ENCODE results near the gene ANO8.

ANO8 gene

DNA sequence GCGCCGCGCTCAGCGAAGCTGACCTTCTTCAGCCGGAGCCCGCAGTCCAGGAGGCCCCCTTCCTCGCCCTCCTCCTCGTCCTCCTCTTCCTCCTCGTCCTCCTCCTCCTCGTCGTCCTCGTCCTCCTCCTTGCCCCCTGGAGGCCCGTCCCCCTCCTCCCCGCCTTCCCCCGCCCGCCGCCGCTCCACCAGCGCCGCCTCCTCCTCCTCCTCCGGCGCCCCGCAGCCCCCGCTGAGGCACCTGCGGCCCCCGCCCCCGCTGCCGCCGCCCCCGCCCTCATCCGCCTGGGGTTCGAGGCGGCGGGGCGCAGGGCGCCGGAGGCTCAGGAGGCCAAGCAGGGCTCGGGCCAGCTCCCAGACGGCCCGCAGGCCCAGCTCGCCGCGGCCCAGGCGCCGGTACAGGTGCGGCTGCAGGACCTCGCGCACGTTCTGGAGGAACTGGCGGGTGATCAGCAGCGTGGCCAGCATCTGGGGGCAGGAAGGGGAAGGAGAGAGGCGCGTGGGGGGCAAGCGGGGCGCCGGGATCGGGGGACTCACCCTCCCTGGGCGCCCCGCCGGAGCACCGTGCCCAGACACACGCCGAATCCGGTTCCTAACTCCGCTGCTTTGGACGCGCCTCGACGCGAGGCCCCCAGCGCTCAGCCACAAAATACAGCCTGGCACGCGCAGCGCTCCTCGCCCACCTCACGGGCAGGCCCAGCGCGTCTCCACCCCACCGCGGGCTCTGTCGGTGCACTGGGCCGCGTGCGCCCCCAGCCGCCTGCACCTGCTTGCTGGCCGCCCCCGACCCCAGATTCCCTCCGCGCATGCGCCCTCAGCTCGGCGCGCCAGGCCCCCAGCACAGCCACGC lies 5.9 kb downstream of the ANO8 start:
- DNase-seq (ENCODE audit: low read depth in 1 of 2, low spot score in 1 of 2) = peak in 1 of 2 donors; percentile 24

DNA sequence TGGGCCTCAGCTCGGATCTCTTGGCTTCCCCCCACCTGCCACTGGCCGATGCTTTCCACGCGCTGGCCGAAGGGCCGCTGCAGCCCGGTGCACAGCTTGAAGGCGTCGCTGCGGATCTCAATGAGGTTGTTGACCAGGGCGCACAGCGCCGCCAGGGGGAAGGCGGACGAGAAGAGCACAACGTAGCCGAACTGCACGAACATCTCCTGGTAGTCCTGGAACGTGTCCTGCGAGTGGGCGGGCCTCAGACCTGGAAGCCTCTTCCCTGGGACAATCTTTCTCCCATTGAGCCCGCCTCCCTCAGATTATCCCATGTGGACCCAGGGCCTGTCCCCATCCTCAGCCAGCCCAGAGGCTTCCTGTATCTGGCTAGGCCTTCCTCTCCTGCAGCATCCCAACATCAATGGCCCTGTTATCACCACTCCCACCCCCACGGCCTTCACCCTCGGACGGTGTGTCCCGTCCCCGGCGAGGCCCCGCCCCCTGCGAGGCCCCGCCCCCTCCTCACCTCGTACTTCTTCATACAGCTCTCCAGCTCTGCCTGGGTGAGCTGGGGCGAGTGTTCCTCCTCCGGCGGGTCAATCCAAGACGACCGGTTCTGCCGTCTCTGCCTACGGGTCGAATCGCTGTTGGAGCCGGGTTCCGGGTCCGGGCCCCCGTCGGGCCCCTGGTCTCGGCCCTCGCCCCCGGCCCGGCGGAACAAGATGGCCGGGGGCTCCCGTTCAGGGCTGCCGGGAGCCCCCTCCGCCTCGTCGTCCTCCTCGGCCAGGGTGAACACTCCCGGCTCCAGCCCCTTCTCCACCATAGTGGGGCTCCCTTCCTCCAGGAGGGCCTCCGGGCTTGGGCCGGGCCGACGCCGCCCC lies 6.8 kb downstream of the ANO8 start:
- DNase-seq (ENCODE audit: low read depth in 1 of 2, low spot score in 1 of 2) = peak in 1 of 2 donors; percentile 49

DNA sequence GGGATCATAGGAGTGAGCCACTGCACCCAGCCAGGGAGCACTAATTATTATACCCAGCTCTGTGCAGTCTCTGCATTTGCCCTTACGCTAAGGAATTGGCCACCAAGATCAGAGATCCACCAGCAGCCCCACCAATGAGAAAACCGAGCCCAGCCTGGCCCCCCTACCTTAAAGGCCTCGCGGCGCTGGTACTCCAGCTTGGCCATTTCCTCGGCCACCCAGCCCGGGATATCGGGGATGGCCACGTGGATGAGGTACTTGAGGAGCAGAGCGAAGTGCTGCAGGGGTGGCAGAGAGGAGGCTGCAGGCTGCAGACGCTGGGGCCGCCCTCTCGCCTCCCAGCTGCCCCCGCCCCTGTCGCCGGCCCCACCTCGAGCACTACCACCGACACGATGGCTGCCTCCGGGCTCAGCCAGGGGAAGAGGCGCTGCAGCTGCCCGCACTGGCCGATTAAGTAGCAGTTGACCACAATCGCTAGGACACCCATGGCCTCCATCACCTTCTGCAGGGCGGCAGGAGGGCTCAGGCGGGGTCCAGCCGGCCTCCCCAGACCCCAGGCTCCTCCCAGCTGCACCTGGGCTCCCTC lies 7.5 kb downstream of the ANO8 start:
- DNase-seq (ENCODE audit: low read depth in 1 of 2, low spot score in 1 of 2) = no peak

DNA sequence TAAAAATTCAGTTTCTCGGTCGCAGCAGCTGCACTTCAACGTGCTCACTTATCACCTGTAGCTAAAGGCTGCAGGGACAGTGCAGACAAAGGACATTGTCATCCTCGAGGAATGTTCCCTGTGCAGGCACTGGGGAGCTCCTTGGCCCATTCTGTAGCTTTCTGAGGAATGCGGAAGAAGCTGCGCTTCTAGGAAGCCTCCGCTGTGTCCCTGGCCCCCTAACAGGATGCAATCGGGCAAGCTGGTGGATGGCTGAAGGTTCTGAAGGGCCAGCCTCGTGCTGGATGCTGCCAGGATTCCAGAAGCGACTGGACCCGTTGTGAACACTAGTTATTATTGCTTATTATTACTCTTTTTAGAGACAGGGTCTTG lies 8.1 kb downstream of the ANO8 start:
- DNase-seq (ENCODE audit: low read depth in 1 of 2, low spot score in 1 of 2) = no peak

DNA sequence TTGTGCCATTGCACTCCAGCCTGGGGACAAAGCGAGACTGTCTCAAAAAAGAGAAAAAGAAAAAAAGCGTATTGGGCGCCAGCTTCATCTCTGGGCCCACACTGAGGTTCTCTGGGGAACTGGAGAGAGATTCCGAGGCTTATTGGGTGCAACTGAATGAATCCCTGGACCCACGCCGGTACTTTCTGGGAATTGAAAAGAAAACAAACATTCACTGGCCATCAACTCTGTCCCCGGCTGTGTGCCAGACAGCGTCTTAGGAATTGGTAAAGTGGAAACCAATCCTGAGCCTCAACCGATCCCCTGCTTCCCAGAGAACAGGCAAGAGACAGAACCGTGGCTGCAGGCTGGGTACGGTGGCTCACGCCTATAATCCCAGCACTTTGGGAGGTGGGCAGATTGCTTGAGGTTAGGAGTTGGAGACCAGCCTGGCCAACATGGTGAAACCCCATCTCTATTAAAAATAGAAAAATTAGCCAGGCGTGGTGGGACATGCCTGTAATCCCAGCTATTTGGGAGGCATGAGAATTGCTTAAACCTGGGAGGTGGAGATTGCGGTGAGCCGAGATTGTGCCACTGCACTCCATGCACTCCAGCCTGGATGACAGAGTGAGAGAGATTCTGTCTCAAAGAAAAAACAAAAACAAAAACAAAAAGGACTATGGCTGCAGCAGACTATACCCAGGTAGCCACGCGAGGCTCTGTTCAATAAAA lies 8.6 kb downstream of the ANO8 start:
- DNase-seq (ENCODE audit: low read depth in 1 of 2, low spot score in 1 of 2) = no peak

DNA sequence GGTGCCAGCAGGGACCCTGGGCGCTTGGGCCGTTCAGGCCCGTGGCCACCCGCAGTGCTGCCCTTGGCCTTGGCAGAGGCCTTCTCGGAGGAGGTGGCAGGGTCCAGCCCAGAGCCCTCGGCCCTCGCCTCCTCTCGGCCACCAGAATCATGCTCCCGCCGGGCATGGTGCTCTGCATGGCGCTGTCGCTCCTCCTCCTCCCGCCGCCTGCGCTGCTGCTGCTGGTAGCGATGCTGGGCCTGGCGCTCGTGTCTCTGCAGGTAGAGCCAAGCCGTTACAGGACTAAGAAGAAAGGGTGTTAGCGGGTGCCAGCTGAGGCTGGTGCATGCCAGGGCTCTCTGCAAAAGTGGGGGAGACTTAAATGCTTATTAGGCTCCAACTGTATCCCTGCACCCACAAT lies 9.5 kb downstream of the ANO8 start:
- no peak for DNase-seq (ENCODE audit: low read depth in 1 of 2, low spot score in 1 of 2)

DNA sequence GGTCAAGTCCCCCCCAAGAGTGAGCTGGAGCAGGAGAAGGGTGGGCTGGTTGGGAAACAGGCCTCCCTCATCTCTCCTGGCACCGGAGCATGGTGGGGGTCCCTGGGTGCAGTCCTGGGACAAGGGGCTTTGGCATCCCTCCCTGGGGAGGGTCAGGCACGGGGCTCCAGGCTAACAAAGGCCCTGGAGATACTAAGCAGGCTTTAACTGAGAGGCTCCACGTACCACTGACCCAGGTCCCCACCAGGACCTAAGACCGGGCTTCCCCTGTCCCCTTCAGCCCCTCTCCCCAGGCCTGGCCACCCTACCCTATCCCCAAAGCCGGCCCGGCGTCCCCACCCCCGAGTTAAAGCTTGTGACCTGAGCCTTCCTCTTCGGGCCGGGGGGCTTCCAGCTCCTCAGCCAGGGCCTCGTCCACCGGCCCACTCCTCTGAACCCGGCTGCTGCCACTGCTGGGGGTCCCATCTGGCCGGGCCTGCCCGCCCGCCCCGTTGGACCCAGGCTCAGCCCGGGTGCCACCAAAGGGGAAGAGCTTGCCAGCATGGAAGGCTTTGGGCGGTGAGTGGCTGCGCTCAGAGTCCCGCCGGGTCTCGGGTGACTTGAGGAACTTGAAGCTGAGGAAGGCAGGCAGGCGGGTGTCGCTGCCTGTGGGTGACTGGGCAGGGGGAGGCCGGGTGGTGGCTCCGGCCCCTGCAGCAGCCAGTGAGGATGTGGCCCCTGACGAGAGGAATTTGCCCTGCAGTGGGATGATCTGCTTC lies 10.1 kb downstream of the ANO8 start:
- no peak for DNase-seq (ENCODE audit: low read depth in 1 of 2, low spot score in 1 of 2)

DNA sequence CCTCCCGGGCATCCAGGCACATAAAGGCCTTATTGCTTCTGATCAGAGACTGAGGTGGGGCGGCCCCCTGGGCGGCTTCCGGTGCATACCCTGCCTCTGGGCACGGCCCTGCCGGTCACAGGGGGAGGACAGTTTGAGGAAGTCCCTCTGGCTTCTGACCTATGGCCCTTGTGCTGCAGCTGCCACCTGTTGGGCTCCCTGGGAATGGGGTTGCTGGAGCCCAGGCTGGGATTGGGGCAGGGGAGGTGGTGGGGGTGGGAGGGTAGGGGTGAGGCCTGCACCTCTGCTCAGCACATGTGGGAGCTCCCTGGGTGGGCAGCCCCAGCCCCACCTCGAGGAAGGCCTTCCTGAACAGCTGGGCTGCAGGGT lies 10.7 kb downstream of the ANO8 start:
- no peak for DNase-seq (ENCODE audit: low read depth in 1 of 2, low spot score in 1 of 2)

DNA sequence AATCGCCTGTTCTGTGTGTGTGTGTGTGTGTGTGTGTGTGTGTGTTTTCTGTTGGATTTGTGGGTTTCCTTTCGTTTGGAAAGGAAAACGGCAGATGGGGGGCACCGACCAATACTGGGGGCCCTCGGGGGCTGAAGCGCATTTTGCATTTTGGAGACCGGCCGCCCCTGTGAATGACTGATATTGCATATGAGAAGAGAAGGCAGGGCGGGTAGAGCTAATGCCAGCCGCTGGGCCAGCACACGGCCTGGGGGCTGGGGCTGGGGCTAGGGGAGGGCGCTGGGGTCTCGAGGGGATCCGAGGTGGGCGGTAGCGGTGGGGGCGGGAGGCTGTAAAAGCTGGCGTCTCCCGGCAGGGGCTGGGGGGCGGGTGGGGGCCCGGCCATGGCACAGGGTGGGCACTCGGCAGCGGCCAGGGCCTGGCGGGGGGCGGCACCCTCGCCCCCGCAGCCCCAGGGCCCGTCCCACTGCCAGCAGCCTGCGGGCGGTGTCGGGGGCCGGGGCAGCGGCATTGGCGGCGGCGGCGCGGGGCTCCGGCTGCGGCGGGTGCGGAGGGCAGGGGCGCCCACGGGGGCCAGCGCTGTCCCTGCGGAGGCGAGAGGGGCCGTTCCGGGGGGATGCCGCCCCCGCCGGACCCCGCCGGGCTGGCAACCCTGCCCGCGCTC lies 11.2 kb downstream of the ANO8 start:
- DNase-seq (ENCODE audit: low read depth in 1 of 2, low spot score in 1 of 2) = no peak

DNA sequence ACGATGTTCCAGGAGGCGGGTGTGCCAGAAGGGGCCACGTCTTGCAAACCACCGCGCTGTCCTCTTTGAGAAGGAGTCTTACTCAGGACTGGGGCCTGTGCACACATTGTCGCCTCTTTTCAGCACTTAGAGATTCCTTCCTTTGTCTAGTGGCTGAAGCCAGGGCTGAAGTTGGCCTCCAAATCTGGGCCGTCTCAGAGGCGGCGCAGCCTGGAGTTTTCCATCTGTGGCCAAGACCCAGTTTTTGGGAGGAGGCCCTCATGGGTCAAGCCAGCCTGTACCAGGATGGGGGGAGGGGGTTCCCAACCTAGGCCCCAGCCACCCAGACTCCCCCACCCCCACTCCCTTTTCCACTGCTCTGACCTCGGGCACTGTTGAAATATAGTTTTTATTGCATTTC lies 11.8 kb downstream of the ANO8 start:
- no peak for DNase-seq (ENCODE audit: low read depth in 1 of 2, low spot score in 1 of 2)

DNA sequence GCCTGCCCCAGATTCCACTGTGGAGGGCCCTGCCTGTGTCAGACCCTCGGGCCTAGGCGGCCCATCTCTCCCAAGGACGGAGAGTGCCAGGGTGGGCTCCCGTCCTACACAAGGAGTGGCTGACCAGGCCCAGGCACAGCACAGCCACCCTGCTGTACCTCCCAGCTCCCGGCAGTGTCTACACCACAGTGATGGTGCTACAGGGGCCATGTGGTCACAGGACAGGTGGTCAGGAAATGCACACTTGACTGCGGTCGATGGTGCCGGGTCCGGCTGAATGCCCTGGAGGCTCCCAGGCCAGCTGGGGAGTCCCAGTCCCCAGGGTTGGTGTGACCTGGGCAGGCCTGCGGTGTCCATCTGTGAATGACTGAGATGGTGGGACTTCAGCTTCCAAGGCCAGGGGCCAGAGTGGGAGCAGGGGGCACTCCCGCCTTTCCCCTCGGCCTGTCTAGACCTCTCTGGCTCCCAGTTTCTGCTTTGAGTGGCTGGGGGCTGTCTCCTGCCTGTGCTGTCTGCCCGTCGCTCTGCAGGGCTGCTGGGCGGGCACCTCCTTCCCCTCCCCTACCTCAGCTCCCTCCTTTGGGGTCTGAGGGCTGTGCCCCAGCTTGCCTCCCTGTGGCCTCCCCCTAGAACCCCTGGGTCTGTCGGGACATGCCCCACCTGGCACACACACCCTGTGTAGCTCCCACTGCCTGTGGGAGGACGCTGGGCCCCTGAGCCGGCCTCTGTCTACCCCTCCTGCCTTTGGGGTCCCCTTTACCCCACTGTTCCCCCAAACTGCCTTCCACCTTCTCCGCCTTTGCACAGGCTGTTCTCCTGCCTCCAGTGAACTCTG lies 12.8 kb downstream of the ANO8 start:
- no peak for DNase-seq (ENCODE audit: low read depth in 1 of 2, low spot score in 1 of 2)

DNA sequence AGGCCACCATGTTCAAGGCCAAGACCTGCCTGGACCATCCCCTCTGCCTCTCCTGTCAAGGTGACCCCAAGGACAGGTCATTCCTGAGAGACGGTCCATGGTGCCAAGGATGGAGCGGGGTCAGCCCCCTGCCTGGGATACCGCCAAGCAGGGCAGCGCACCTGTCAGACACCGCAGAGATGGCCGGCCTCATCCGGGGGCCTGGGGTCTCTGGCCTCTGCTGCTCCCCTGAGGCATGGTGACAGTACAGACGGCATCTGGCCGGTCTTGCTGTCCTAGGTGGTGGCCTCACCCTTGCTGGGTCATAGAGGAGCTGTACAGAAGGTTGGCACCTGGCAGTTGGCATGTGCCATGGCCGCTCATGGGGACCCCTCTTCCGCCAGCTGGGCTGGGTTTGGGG lies 14.2 kb downstream of the ANO8 start:
- DNase-seq (ENCODE audit: low read depth in 1 of 2, low spot score in 1 of 2) = no peak

DNA sequence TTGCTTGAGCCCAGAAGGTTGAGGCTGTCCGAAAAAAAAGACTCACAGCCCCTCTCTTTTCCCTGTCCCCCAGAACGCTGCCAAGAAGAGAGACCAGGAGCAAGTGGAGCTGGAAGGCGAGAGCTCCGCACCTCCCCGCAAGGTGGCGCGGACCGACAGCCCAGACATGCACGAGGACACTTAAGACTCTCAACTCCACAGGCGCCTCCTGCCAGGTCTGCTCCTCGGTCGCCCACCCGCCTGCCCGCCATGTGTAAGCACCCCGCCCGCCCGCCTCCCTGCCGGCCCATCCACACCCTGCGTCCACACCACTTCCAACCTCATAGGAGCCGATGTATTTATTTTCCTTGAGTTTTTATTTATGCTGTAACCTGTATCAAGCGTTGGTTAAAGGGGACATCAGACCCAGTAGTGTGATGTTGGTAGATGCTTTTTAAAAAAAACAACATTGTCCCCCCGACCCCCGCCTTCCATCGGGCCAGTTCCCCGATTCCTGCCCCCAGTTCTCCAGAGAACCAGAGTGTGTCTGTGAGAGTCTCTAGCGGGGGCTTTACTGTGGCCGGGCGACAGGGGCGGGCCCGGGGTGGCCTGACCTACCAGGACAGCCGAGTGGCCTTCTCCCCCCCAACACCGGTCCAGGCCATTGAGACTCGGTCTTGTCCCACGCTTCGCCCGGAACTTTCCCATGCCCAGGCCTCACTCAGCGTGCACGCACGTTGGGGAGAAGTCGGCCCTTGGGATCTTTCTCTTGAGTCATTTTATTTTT lies 15.0 kb downstream of the ANO8 start:
- no peak for DNase-seq (ENCODE audit: low read depth in 1 of 2, low spot score in 1 of 2)

DNA sequence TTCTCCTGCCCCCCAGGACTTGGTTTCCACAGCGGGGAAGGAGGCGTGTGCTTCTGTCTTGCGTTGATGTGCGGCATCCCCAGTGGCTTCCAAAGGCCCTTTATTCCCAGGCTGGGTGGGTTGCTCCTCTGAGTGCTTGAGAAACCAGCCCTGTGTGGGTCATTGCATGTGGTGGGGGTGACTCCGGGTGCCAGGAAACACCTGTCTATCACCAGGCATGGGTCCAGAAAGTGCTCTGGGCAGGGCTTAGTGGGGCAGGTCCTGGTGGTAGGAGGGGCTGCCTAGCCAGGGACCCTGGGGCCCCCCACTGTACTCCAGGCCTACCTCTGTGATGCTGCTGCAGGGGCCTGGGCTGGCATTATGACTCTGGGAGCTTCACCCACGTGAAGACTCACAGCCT lies 15.7 kb downstream of the ANO8 start:
- no peak for DNase-seq (ENCODE audit: low read depth in 1 of 2, low spot score in 1 of 2)

DNA sequence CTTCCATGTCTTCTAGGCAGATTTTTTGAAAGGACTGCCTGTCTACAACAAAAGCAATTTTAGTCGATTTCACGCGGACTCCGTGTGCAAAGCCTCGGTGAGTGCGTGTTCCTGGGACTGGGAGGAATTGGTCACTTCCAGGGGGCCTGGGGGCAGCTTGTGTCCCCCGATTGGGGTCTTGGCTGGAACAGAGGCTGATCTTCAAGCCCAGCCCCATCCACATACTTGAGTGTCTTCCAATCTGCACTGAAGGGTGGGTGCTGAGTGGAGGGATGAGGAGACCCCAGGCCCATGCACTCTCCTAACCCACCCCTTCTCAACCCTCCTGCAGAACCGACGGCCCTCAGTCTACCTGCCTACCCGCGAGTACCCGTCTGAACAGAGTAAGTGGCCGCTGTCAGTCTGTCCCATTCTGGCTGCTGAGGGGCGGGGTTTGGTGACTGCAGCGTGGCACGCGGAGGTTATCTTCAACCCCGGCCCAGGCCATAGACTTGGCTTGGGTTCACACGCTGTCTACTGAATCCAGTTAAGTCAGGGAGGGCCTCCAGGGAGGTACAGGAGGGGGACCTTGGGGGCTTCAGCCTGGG lies 20.6 kb downstream of the ANO8 start:
- no peak for DNase-seq (ENCODE audit: low read depth in 1 of 2, low spot score in 1 of 2)

DNA sequence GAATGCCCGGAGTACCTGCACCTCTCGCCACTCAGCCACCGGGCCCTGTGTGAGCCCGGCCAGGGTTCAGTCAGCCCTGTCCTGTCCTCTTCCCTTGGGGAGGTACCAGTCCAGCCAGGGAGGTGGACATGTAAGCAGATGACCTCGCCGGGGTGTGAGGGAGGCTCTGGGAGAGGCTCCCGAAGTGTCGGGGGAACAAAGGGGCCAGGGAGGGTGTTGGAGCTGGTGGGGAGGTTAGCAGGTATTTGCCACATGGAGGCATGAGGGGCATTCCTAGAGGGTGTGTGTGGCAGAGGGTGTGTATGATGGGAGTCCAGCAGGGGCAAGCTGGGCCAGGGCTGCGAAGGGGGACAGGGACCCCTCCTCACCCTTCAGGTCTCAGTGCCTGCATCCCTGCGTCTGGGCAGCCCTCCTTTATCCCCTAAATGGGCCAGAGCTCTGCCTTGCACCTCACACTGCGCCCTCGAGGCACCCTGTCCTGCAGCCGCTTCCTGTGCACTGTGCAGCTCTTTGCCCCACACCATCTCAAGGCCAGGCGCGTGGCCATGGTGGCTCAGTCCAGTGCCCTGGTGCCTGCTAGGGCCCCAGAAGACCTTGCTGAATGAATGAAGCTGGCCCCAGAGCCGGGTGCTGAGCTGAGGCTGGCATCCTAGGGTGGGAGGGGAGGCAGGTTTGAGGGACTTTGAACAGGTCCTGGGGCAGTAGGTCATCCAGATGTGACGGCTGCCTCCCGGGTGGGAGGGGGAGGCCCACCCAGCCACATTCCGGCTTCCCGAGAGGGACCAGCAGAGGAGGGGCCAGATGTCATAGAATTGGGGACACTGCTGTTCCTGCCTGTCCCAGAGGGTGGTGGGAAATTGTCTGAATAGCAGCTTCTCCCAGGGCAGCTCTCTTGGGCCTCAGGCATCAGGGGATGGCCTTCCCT lies 22.2 kb downstream of the ANO8 start:
- DNase-seq (ENCODE audit: low read depth in 1 of 2, low spot score in 1 of 2) = no peak

All from stimulated activated CD4-positive, alpha-beta T cell treated with anti-CD3 and anti-CD28 coated beads, Interleukin-15, amount 100 ng/mL, for 1 hour (primary cell).